IPS-18c (cell line): Measurements from ENCODE around the gene CDH5.

Source experiments
- H3K4me3 ChIP-seq: 2 replicates; pipeline ENCODE4 v1.7.0; 2013; ENCODE audit warnings: low read depth, mild to moderate bottlenecking, low read length, moderate library complexity; ENCODE audit not compliant: insufficient read depth
- H3K9me3 ChIP-seq: one replicate; pipeline ENCODE4 v1.6.1; 2013; ENCODE audit warnings: mild to moderate bottlenecking, low read length, moderate library complexity; ENCODE audit not compliant: control insufficient read depth, insufficient read depth

CDH5 gene

DNA sequence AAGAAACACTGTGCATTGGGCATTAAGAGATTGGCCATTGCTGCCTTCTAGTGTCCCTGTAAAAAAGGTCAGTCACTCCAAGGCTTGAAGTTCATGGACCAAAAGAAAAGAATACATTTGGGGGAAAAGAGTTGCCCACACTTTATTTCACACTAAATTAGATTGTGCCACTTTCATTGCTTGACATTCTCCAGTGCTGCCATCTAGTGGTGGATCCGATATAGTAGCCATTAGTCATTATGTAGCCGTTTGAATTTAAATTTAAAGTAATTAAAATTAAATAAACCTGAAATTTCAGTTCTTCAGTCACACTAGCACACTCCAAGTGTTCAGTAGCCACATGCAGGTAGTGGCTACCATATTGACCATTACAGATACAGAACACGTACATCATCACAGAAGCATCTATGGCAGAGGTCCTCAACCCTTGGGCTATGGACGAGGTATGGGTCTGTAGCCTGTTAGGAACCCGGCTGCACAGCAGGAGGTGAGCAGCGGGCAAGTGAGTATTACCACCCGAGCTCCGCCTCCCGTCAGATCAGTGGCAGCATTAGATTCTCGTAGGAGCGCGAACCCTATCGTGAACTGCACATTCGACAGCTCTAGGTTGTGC, 21.9 kb upstream of the CDH5 start:
- H3K9me3 ChIP-seq: no peaks in the 10 kb centered on the region
- H3K4me3 ChIP-seq: no peak overlapping the region

- Histone ChIP-seq H3K4me3 (no peak overlapping the region), H3K9me3 (no peaks in the 10 kb centered on the region)
These were observed 20.3 kb upstream of the CDH5 start for GRCh38 chr16:66346221-66346620.

DNA sequence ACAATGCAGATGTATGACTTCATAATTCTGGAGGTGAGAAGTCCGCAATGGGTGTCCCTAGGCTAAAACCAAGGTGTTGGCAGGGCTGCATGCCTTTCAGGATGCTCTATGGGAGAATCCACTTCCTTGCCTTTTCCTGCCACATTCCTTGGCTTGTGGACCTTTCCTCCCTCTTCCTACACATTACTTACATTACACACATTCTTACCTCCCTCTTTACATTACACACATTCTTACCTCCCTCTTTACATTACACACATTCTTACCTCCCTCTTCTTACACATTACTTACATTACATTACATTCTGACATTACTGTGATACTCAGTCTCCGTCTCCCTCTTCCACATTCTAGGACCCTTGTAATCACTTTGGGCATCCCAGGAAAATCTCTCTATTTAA, 14.2 kb upstream of the CDH5 start:
- no peaks in the 10 kb centered on the region for H3K9me3 ChIP-seq
- H3K4me3 ChIP-seq: no peak overlapping the region

- no peaks in the 10 kb centered on the region for H3K9me3 ChIP-seq
- no peak overlapping the region for H3K4me3 ChIP-seq
These were observed 13.4 kb upstream of the CDH5 start for GRCh38 chr16:66353055-66353454.

- no peak overlapping the region for H3K4me3 ChIP-seq
- no peaks in the 10 kb centered on the region for H3K9me3 ChIP-seq
These were observed 12.2 kb upstream of the CDH5 start for GRCh38 chr16:66354034-66354909.

- no peak overlapping the region for H3K4me3 ChIP-seq
- H3K9me3 ChIP-seq: no peaks in the 10 kb centered on the region
These were observed 11.0 kb upstream of the CDH5 start for GRCh38 chr16:66355526-66355925.

DNA sequence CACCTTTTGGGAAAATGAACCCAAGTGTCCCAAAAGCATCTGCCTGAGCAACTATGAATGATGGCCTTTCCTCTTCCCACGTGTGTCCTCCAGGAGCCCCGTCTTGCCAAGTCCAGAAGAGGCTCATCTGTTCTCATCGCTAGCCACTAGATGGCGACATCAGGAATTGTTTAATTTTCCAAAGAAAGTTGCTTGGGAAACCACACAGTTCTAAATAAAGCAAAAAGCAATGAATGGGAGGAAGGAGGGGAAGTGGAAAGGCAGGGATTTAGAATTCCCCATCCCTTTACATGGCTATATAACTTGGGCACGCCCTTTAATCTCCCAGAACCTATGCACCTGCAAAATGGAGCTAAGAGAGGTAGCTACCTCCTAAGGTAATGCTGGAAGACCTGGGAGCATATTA, 9.0 kb upstream of the CDH5 start:
- Histone ChIP-seq H3K4me3 (no peak overlapping the region), H3K9me3 (no peaks in the 10 kb centered on the region)

DNA sequence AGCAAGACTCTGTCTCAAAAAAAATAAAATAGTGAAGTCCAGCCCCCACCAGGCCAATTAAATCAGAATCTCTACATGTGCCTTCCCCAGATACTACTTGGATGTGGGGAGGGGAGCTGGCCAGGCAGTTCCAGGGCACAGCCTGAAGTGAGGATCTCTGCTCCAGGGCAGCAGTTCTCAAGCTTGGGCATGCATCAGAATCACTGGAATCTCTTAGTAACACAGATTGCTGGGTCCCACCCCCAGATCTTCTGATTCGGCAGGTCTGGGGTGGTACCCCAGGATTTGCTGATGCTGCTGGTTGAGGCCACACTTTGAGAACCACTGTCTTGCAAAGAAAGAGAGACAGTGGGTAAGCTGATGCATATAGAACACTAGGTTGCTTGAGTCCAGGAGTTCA, 8.3 kb upstream of the CDH5 start:
- H3K9me3 ChIP-seq: no peaks in the 10 kb centered on the region
- H3K4me3 ChIP-seq: no peak overlapping the region

DNA sequence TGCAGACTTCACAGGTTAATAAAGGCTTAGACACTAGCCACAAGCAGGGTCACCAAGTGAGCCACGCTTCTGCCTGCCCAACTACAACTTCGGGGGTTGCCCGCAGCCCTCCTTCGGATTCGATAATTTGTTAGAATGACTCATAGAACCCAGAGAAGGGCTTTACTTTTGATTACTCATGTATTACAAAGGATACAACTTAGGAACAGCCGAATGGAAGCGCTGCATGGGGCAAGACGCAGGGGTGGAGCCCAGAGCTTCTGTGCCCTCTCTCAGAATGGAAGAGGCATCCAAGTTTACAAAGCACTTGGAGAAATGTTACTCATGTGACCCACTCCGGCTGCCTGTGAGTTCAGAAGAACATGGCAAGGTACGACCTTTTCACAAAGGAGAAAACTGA, 7.5 kb upstream of the CDH5 start:
- no peak overlapping the region for H3K4me3 ChIP-seq

DNA sequence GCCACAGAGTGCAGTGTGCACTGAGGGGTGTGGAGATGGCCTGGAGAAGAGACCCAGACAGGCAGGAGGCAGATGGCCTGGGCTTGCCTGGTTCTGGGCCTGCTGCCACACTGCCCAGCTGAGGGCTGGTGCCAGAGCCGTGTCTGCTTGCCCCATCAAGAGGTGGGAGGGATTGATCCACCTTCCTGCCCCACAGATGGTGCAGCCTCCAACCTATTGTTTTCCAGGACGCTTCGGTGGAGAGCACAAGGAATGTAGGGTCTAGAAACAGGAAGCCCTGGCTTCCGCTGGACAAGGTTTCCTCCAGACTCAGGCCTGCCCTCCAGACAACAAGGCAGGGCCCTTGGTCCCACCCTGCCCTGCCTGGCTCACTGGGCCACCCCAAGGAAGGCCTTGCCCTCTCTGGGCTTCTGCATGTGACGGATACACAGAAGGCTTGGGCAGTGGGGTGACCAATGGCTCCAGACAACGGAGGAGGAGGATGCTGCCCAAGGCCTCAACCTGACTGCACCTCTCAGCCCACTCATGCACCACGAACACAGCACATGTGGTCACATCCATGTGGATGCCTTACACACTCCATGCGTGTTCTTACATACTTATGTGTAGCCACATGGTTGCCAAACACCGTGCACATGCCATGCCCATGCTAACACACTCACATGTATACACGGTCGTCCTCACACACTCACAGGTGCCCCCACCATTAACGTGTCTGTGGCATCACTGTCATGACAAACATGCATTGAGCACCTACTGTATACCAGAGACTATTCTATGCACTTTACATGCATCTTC, 6.5 kb upstream of the CDH5 start:
- H3K9me3 ChIP-seq: no peaks in the 10 kb centered on the region
- no peak overlapping the region for H3K4me3 ChIP-seq

More for the DNA sequence above, 7.5 kb upstream of the CDH5 start:
- no peaks in the 10 kb centered on the region for H3K9me3 ChIP-seq

- H3K4me3 ChIP-seq: no peak overlapping the region
- H3K9me3 ChIP-seq: no peaks in the 10 kb centered on the region
These were observed 5.7 kb upstream of the CDH5 start for GRCh38 chr16:66360624-66361324.

DNA sequence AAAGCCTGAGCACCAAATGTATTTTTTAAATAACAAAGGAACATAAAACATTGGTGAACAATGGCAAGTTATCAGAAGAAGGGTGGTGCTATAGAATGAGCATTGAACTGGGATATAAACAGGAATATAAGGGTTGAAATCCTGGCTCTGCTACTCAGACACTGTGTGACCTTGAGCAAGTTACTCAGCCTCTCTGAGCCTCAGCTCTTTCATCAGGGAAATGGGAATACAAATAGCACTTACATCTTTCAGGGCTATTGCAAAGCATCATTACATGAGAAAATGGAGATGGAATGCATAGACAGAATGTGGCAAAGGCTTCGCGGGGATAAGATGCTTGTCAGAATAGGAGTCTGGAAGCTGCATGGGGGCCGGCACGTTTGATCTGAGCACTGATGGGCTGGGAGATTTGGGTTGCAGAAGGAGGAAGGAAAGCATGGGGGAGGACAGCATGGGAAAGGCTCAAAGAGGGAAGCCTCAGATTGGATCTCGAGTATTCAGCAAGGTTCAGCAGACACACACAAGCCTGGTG, 4.8 kb upstream of the CDH5 start:
- Histone ChIP-seq H3K9me3 (no peaks in the 10 kb centered on the region), H3K4me3 (no peak overlapping the region)

GRCh38 chr16:66363211-66363777, 3.2 kb upstream of the CDH5 start:
- no peaks in the 10 kb centered on the region for H3K9me3 ChIP-seq

GRCh38 chr16:66364117-66364958, 2.2 kb upstream of the CDH5 start:
- H3K4me3 ChIP-seq: no peak overlapping the region
- peaks cover under 1% of the 10 kb centered on the region for H3K9me3 ChIP-seq

More at GRCh38 chr16:66363211-66363777, 3.2 kb upstream of the CDH5 start:
- no peak overlapping the region for H3K4me3 ChIP-seq

GRCh38 chr16:66364959-66365306, 1.6 kb upstream of the CDH5 start:
- Histone ChIP-seq H3K4me3 (no peak overlapping the region), H3K9me3 (peaks cover 2% of the 10 kb centered on the region)

GRCh38 chr16:66365651-66366050, 840 bp upstream of the CDH5 start:
- peaks cover 2% of the 10 kb centered on the region for H3K9me3 ChIP-seq
- no peak overlapping the region for H3K4me3 ChIP-seq
